ENCODE measurements around the gene CACNA2D3.

- TF ChIP-seq, protein P1, sequence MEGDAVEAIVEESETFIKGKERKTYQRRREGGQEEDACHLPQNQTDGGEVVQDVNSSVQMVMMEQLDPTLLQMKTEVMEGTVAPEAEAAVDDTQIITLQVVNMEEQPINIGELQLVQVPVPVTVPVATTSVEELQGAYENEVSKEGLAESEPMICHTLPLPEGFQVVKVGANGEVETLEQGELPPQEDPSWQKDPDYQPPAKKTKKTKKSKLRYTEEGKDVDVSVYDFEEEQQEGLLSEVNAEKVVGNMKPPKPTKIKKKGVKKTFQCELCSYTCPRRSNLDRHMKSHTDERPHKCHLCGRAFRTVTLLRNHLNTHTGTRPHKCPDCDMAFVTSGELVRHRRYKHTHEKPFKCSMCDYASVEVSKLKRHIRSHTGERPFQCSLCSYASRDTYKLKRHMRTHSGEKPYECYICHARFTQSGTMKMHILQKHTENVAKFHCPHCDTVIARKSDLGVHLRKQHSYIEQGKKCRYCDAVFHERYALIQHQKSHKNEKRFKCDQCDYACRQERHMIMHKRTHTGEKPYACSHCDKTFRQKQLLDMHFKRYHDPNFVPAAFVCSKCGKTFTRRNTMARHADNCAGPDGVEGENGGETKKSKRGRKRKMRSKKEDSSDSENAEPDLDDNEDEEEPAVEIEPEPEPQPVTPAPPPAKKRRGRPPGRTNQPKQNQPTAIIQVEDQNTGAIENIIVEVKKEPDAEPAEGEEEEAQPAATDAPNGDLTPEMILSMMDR (conservative IDR thresholded peaks at IDR 0.05 in 1 of 2, IDR thresholded peaks at IDR 0.05 in 1 of 2; ENCODE audit: extremely low read depth in 1 of 2, insufficient read depth in 1 of 2, low read depth in 1 of 2, low read length in 2 of 2): no peak
- no peak for TF ChIP-seq EZH2 (IDR thresholded peaks at IDR 0.05; ENCODE audit: borderline replicate concordance, low read length)
These were observed 863.9 kb downstream of the CACNA2D3 start for GRCh38 chr3:54986294-54986693.
